ENCODE results near the gene ARRB2.

ARRB2 gene

DNA sequence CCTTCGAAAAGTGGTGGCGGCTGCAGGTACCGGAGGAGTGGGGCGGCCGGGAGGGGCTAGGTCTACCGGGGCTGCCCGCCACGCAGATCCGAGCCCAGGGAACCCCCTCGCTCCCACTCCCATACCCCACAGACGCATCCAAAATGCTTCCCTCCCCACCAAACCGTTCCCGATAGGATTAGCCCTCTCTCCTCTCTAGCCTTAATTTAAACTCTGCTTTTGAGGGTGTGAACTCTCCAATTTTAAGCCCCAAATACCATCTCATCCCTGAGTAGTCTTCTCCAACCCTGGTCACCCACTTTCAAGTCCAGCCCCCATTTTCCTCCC, 29.6 kb downstream of the ARRB2 start:
- H3K4me3 ChIP-seq (ENCODE audit: low read depth, low read length): peak overlapping the region; percentile 63
- TF ChIP-seq, protein P1, sequence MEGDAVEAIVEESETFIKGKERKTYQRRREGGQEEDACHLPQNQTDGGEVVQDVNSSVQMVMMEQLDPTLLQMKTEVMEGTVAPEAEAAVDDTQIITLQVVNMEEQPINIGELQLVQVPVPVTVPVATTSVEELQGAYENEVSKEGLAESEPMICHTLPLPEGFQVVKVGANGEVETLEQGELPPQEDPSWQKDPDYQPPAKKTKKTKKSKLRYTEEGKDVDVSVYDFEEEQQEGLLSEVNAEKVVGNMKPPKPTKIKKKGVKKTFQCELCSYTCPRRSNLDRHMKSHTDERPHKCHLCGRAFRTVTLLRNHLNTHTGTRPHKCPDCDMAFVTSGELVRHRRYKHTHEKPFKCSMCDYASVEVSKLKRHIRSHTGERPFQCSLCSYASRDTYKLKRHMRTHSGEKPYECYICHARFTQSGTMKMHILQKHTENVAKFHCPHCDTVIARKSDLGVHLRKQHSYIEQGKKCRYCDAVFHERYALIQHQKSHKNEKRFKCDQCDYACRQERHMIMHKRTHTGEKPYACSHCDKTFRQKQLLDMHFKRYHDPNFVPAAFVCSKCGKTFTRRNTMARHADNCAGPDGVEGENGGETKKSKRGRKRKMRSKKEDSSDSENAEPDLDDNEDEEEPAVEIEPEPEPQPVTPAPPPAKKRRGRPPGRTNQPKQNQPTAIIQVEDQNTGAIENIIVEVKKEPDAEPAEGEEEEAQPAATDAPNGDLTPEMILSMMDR (IDR thresholded peaks at IDR 0.05; ENCODE audit: borderline replicate concordance, insufficient read depth, low read depth, low read length): no peak

DNA sequence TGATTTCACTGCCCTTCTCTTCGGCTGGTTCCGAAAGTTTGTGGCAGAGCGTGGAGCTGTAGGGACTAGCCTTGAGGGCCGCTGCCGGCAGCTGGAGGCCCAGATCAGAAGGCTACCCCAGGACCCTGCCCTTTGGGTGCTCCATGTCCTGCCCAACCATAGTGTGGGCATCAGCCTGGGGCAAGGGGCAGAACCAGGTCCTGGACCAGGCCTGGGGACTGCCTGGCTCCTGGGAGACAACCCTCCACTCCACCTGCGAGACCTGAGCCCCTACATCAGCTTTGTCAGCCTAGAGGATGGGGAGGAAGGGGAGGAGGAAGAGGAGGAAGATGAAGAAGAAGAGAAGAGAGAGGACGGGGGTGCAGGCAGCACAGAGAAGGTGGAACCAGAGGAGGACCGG, 30.2 kb downstream of the ARRB2 start:
- H3K4me3 ChIP-seq (ENCODE audit: low read depth, low read length): no peak overlapping the region
- TF ChIP-seq, protein P1 (IDR thresholded peaks at IDR 0.05; ENCODE audit: borderline replicate concordance, insufficient read depth, low read depth, low read length): no peak

DNA sequence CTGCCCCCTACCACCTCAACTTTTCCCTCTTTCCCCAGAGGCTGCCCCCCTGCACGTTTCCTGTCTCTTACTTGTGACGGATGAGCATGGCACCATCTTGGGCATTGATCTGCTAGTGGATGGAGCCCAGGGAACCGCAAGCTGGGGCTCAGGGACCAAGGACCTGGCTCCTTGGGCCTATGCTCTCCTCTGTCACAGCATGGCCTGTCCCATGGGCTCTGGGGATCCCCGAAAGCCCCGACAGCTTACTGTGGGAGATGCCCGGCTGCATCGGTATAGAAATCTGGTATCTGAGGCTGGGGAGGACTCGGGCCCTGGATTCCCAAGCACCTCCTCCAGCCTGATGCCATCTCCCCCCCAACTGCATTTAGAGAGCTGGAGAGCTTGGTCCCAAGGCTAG, 31.1 kb downstream of the ARRB2 start:
- TF ChIP-seq, protein P1 (IDR thresholded peaks at IDR 0.05; ENCODE audit: borderline replicate concordance, insufficient read depth, low read depth, low read length): no peak
- H3K4me3 ChIP-seq (ENCODE audit: low read depth, low read length): no peak overlapping the region

DNA sequence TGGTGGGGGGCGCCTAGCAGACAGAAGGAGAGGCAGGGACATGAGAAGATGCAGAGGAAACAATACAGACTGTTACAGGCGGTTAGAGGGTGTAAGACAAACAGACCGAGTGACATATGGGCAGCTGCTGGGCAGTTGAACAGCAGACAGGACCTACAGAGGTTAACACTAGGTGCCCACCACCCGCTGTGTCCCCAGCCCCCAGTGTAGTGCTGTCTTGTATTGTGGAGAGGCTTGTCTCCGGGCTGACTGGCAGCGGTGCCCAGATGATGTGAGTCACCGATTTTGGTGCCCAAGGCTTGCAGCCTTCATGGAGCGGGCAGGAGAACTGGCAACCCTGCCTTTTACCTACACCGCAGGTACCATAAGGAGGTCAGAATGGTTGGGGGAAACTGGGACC, 31.7 kb downstream of the ARRB2 start:
- TF ChIP-seq, protein P1 (IDR thresholded peaks at IDR 0.05; ENCODE audit: borderline replicate concordance, insufficient read depth, low read depth, low read length): no peak

DNA sequence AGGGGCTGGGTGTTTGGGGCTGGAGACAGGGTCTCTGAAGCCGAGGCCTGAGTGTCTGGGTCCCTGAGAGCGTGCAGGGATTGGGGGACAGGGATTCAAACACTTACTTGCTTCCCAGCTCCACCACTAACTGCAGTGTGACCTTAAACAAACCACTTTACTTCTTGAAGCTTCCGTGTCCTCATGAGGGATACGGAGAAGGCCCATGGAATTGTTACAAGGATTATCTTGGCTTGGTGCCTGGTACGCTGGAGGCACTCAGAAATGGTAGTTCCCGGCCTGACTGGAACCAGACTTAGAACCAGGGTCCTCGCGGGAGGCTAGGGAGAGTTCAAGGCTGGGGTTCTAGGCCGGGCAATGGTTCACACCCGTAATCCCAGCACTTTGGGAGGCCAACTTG, 32.2 kb downstream of the ARRB2 start:
- H3K4me3 ChIP-seq (ENCODE audit: low read depth, low read length): no peak overlapping the region
- TF ChIP-seq, protein P1 (IDR thresholded peaks at IDR 0.05; ENCODE audit: borderline replicate concordance, insufficient read depth, low read depth, low read length): no peak

More for the DNA sequence above, 31.7 kb downstream of the ARRB2 start:
- no peak overlapping the region for H3K4me3 ChIP-seq (ENCODE audit: low read depth, low read length)

DNA sequence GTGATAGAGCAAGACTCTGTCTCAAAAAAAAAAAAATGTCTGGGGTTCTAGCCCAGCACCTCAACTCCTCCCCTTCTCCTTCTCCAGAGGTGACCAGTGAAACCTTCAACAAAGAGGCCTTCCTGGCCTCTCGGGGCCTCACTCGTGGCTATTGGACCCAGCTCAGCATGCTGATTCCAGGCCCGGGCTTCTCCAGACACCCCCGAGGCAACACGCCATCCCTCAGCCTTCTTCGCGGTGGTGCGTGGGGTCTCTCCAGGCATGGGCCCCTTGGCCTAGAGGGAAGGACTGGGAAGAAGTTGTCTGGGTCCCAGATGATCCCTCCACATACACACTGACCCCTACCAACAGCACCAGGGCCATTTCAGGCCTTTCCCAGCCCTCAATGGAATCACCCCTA, 32.8 kb downstream of the ARRB2 start:
- TF ChIP-seq, protein P1 (IDR thresholded peaks at IDR 0.05; ENCODE audit: borderline replicate concordance, insufficient read depth, low read depth, low read length): no peak
- no peak overlapping the region for H3K4me3 ChIP-seq (ENCODE audit: low read depth, low read length)

DNA sequence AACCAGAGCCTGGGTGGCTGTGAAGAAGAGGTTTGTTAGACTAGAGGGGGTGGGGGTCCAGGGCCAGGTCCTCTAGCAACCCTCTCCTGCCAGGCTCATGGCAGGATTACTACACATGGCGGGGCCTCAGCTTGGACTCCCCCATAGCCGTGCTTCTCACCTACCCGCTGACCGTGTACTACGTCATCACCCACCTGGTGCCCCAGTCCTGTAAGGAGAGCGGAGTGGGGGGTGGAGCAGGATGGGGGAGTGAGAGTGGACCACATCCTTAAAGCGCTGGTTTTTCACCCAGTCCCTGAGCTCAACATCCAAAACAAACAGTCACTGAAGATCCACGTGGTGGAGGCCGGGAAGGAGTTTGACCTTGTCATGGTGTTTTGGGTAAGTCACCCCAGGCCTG, 33.5 kb downstream of the ARRB2 start:
- TF ChIP-seq, protein P1 (IDR thresholded peaks at IDR 0.05; ENCODE audit: borderline replicate concordance, insufficient read depth, low read depth, low read length): no peak
- H3K4me3 ChIP-seq (ENCODE audit: low read depth, low read length): no peak overlapping the region

Data from GM12875 (cell line).